HG02938 (cell line): Measurements from ENCODE around the gene RACGAP1.
"Not testable (repeated sequence)": the region's sequence is repeated elsewhere in the genome, so short reads cannot be mapped to it uniquely, and the experiment has no call there.

ENCODE experiments used
- ATAC-seq: cut with Tn5 transposase; IDR thresholded peaks from one replicate; pipeline ENCODE4 v1.9.1; 2021; ENCODE audit warnings: mild to moderate bottlenecking, moderate library complexity; ENCODE audit not compliant: unreplicated experiment

The RACGAP1 gene

GRCh38 chr12:49987625-49988303 lies 37.5 kb downstream of the RACGAP1 start:
- no peak for ATAC-seq

- ATAC-seq: not testable (repeated sequence)
These were observed 38.8 kb downstream of the RACGAP1 start for GRCh38 chr12:49986476-49986875.

GRCh38 chr12:49985981-49986380 lies 39.3 kb downstream of the RACGAP1 start:
- no peak for ATAC-seq

DNA sequence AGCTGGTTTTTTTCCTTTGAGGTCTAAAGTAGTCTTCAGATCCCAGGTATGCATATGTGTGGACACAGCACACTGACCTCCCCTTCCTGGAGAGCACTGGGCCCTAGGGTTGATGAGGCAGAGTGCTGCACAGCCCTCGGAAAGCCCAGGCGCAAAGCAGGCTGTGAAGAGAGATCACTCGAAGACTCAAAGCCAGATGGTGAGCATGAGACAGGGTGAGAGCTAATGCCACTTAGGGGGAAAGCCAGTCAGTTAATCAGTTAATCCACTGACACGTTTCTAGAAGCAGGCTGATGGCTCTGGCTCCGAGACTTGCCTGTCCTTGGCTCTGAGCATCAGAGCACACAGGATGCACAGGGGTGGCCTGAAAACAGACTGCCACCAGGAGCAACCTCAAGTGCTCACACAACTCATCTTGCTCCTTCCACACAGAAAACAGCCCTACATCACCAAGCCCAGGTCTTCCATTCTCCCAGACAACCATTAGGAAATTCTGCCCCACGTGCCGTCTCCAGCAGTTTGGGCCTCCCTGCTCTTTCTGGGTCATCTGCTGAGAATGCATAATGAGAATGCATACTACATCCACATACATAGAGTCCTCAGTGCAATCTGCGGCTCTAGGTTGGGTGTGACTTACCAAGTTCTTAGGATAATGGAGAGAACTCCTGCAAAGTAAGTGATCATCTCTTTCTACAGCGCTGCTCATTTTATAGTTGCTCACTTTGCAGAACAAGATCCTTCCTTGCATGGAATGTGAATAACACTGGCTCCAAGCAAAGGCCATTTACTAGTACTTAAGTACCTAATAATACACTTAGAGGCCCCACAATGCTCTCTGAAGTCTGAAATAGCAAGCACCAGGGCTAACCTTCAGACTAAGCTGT lies 40.6 kb downstream of the RACGAP1 start:
- ATAC-seq: no peak

- no peak for ATAC-seq
These were observed 41.4 kb downstream of the RACGAP1 start for GRCh38 chr12:49983892-49984291.

- no peak for ATAC-seq
These were observed 42.8 kb downstream of the RACGAP1 start for GRCh38 chr12:49982246-49983087.

DNA sequence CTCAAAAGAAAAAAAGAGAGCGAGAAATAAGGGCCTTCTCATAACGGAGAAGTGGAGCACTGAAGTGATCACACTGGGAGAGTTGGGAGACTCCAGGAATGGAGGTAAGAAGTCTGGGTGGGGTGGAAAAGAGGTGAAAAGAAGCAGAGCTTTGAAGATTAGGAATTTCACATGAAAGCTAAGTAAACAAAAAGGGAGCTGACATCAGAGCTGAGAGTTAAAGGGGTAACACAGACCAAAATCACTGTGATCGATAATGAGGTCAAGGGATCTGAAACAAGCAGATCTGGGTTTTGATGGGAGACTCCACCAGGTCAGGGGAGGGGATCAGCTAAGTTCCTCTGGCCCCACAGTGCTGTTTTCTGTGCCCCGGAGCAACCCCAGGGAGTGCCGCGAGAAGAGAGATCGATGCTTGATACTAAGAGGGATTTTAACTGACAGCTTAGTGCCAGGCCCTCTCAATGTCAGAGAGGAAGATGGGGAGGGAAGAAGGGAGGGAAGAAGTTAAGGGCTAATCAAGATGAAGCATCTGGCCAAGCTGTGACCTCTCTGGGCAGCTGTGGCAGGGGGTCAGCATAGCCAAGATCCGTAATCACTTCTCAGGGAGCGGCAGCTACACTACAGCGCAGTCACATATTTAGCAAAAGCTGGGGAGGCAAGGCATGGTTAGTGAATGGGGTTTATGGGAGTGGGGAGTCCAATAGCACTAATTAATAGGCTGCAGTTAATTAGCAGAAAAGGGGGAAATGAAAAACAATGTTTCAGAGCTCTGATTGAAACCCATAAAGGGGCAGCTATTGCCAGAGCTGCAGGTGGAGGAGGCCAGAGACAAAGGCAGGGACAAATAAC lies 44.6 kb downstream of the RACGAP1 start:
- ATAC-seq: no peak

GRCh38 chr12:49979791-49980190 lies 45.5 kb downstream of the RACGAP1 start:
- ATAC-seq: no peak

- ATAC-seq: no peak
These were observed 46.2 kb downstream of the RACGAP1 start for GRCh38 chr12:49979016-49979586.

DNA sequence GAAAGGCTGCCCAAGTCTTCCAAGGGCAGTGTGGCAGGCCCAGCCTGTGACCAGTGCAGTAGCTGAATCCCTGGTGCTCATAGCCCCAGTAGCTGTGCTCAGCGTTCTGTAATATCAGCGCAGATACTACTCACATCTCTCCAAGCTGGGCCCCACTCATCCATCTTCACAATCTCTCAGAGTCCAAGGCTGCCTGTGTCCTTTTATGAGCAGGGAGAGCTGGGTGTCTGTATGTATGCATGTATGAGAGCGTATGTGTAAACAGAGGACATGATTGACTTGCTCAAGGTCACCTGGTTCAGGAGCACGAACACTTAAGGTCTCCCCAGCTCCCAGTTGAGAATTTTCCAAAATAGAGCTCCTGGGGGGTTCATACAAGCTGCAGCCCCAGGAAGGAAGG lies 47.2 kb downstream of the RACGAP1 start:
- no peak for ATAC-seq

DNA sequence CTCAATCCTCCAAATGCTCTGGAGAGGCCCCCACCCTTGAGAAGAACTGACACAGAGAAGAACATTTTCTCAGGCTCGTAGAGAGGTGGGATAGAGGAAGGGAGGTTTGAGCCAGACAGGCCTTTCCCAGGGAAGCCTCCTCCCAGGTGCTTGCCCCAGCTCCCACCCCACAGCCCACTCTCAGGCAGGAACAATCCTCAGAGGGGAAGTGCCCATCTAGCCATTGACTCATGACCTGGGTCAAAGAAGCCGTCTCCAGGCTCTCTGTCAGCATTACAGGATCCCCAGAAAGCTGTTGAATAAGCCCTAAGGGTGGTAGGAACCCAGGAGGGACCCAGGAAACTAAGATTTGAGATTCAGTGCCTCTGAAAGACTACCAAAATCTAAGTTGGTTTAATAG lies 48.7 kb downstream of the RACGAP1 start:
- ATAC-seq: no peak

- no peak for ATAC-seq
These were observed 50.0 kb downstream of the RACGAP1 start for GRCh38 chr12:49975318-49975761.

DNA sequence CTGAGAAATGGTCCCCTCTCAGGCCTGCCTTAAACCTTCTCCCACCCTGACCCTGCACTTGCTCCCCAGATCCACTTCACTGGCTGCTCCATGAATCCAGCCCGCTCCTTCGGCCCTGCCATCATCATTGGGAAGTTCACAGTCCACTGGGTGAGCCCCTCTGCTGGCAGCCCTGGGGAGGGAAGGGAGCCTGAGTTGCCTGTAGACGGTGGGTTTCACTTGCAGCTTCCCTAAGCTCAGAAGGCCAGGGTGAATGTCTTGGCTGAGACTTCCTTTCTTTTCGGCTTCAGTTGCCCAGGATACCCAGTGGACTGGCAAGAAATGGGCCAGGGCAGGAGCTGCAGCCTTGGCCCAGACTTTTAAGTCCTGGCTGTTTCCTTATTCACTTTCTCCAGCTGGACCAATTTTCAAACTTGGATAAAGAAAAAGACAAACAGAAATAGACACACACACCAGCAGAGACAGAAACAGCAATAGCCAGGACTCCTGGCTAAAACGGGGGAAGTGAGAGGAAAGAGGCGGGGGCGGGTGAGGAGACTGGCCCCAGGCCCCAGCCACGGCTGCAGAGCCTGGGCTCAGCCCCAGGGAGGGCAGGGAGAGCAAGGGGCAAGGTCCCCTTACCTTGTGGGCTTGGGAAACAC lies 50.5 kb downstream of the RACGAP1 start:
- ATAC-seq: no peak

DNA sequence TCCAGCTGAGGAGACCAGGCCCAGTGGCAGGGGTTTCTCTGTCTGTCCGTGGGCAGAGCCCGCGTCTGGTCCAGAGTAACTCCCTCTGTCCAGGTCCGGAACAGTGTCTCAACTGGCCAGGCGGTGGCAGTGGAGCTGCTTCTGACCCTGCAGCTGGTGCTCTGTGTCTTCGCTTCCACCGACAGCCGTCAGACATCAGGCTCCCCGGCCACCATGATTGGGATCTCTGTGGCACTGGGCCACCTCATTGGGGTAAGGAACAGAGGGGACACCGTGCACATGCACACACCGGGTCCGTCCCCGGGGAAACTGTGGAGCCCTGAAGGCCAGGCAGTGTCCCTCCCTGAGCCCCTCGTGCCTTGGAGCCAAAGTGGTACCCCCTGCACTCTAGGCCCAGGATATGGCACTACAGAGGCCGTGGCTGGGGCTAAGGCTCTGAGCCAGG lies 51.0 kb downstream of the RACGAP1 start:
- ATAC-seq: no peak

DNA sequence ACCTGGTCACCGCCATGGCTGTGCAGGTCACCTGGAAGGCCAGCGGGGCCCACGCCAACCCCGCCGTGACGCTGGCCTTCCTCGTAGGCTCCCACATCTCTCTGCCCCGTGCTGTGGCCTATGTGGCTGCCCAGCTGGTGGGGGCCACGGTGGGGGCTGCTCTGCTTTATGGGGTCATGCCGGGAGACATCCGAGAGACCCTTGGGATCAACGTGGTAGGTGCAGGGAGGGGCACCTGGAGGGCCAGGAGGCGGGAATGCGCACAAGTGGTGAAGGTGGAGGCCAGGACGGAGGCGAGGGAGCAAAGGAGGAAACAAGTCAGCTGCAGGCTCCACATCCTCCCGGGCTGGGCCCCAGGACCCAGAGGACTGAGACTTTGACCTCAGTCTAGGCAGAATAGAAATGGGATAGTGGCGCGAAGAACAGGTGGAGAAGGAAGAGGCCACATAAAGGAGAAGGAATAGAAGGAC lies 51.9 kb downstream of the RACGAP1 start:
- ATAC-seq: no peak

DNA sequence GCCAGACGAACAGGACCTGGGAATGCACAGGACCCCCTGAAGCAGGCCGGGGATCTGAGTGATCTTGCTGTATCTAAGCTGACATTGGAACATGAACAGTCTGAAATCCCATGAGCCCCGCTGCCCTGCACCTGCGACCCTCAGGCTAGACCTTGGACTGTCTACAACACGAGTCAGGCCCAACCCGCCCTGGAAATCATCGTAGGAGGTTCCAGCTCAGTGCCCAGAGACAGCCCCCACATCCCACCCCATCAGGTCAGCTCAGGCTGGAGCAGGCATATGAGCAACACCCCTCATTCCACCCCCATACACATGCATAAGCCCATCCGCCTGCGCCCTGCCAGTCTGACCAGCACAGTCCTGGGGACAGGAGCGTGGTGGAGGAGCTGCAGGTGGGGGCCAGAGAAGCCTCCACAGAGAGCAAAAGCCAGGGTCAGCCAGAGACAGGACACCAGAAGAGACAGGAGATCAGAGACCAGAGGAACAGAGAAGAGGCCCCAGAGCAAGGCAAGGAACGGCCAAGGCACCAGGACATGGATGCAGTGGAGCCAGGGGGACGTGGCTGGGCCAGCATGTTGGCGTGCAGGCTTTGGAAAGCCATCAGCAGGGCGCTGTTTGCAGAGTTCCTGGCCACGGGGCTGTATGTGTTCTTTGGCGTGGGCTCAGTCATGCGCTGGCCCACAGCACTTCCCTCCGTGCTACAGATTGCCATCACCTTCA lies 52.5 kb downstream of the RACGAP1 start, which contains the start of gene AQP6:
TSS of gene AQP6 (plus strand) at position 307 of the 720 bp plus-strand sequence. CDS start at position 534, 227 bp downstream.
- no peak for ATAC-seq

- ATAC-seq: no peak
These were observed 53.2 kb downstream of the RACGAP1 start for GRCh38 chr12:49972129-49972528.

DNA sequence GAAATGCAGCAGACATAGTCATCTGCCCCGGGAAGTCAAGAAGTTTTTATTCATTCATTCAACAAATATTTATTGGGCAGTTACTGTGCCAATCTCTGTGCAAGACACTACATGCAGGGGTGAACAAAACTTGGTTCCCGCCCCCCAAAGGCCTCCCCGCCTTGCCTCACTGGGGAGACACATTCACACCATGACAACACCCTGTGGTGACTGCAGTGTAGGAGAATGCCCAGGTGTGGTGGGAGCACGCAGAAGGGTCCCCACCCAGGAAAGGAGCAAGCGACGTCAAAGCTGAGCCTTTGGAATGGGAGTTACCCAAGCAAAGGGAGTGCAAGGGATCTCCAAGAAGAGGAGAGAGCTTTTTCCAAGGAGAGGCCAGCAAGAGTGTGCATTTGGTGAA lies 54.2 kb downstream of the RACGAP1 start:
- ATAC-seq: no peak

DNA sequence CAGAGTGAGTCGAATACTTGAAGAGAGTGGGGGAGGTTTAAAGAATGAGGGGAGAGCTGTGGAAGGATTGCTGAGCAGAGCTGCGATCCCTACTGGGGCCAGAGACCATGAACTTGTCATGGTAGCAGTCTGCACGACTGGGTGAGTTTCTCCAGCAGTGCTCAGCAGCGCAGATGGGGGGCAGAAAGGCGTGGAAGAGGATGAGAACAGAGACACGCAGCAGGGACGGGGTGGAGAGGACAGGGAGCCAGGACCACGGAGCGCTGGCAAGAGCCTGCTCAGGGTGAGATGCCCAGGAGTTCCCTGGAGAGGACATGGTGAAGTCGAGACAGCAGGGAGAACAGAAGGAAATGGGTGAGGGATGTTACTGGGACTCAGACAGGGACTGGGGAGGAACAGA lies 54.6 kb downstream of the RACGAP1 start:
- ATAC-seq: no peak
